GM21515 (cell line): ENCODE measurements around the gene DOP1B.
"Not testable (repeated sequence)": the region's sequence is repeated elsewhere in the genome, so short reads cannot be mapped to it uniquely, and the experiment has no call there.

Source experiments
- ATAC-seq: cut with Tn5 transposase; IDR thresholded peaks from one replicate; pipeline ENCODE4 v1.9.1; 2021; ENCODE audit not compliant: unreplicated experiment

The DOP1B gene, protein sequence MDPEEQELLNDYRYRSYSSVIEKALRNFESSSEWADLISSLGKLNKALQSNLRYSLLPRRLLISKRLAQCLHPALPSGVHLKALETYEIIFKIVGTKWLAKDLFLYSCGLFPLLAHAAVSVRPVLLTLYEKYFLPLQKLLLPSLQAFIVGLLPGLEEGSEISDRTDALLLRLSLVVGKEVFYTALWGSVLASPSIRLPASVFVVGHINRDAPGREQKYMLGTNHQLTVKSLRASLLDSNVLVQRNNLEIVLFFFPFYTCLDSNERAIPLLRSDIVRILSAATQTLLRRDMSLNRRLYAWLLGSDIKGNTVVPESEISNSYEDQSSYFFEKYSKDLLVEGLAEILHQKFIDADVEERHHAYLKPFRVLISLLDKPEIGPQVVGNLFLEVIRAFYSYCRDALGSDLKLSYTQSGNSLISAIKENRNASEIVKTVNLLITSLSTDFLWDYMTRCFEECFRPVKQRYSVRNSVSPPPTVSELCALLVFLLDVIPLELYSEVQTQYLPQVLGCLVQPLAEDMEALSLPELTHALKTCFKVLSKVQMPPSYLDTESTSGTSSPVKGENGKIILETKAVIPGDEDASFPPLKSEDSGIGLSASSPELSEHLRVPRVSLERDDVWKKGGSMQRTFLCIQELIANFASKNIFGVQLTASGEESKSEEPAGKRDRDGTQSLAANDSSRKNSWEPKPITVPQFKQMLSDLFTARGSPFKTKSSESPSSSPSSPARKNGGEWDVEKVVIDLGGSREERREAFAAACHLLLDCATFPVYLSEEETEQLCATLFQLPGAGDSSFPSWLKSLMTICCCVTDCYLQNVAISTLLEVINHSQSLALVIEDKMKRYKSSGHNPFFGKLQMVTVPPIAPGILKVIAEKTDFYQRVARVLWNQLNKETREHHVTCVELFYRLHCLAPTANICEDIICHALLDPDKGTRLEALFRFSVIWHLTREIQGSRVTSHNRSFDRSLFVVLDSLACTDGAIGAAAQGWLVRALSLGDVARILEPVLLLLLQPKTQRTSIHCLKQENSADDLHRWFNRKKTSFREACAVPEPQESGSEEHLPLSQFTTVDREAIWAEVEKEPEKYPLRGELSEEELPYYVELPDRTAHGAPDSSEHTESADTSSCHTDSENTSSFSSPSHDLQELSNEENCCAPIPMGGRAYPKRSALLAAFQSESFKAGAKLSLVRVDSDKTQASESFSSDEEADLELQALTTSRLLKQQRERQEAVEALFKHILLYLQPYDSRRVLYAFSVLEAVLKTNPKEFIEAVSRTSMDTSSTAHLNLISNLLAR (N-terminal part only)

DNA sequence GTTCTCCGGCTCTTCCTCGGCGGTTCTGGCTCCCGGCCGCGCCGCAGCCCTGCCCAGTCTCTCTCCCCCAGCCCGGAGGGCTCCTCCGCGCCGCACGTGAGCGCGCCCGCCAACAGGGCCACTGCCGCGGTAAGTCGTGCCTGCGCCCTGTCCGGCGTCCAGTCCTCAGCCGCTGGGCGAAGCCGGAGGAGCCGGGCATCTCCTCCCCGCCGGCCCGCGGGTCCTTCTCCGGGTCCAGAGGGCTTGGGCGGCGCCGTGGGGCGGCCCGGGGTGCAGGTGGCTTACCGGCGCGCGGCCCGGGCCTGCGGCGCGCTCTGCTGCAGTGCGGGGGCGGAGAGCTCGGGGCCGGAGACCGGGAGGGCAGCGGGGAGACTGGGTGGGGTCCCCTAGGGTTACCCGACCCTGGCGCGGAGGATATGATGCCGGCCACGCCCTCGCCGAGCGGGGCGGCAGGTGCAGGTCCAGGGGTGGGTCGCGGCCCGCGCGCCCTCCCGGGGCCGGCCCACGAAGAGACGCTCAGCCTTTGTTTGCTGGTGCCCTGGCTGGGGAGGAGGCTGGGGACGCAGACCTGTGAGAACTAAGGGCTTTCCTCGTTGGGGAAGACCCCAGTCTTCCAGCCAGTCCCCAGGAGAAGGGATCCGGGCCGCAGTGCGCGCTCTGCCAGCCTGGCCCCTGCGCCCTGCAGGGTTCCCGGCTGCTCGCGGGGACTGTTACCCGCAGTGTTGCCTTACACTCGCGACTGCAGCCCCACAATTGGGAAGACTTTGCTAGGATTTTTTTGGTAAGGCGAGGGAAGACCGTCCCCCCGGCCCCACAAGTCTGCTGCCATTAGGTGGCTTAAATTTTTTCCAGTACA, at the start of gene DOP1B:
Gene DOP1B, plus strand, starts transcription at position 10 of the 856 bp plus-strand sequence. CDS start 7,910 bp downstream, outside the sequence.
- peak; percentile 23 for ATAC-seq

GRCh38 chr21:36109868-36110267, 46.8 kb upstream of the DOP1B start:
- no peak for ATAC-seq

DNA sequence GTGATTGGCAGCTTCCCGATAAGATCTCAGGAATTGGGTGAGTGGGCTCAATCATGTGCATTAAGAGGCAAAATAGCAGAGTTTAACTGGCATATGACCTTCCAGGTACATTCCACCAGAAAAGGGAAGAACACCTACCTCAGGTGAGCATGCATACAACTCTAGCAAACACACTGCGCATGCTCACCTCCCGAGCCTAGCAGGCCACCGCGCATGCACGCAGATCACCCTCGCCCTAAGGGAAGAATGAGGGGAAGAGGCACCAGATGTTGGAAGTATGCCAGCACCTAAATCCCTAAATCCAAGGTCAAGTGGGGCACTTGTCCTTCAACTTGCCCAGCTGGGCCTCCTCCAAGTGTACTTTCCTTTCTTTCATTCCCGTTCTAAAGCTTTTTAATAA, 45.4 kb upstream of the DOP1B start:
- ATAC-seq = no peak

DNA sequence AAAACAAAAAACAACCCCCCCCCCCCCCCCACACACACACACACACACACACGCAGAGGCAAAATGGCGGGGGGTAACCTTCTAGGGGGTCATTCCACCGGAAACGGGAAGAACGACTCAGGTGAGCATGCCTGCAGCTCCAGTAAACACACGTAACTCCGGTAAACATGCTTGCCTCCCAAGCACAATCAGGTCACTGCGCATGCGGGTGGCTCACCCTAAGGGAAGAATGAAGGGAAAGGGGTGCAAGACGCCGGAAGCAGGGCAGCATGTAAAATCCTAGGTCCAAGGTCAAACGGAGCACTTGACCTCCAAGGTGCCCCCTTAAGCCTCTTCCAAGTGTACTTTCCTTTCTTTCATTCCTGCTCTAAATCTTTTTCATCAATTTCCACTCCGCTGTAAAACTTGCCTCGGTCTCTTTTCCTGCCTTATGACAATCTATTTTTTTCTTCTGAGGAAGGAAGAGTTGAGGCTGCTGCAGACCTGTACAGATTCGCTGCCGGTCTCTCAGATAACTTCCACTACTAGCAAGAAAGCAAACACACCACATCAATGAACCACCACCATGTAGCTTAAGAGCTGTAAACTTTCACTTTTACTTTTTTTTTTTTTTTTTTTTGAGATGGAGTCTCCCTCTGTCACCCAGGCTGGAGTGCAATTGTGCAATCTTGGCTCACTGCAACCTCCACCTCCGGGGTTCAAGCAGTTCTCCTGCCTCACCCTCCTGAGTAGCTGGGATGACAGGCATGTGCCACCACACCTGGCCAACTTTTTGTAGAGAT, 42.8 kb upstream of the DOP1B start:
- ATAC-seq = no peak

- no peak for ATAC-seq
These were observed 41.4 kb upstream of the DOP1B start for GRCh38 chr21:36115138-36115730.

GRCh38 chr21:36117286-36117741, 39.3 kb upstream of the DOP1B start:
- ATAC-seq = no peak

GRCh38 chr21:36120304-36120888, 36.2 kb upstream of the DOP1B start:
- ATAC-seq = no peak

- ATAC-seq = no peak
These were observed 33.6 kb upstream of the DOP1B start for GRCh38 chr21:36122977-36123376.

DNA sequence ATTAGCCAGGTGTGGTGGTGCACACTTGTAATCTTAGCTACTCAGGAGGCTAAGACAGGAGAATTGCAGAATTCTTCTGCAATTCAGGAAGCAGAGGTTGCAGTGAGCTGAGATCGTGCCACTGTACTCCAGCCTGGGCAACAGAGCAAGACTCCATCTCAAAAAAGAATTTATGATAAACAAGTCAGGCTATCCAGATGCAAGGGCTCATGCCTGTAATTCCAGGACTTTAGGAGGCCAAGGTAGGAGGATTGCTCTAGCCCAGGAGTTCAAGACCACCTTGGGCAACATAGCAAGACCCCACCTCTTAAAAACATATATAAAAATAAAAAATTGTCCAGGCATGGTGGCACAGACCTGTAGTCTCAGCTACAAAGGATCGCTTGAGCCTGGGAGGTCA, 32.2 kb upstream of the DOP1B start:
- ATAC-seq = no peak

- no peak for ATAC-seq
These were observed 31.0 kb upstream of the DOP1B start for GRCh38 chr21:36125512-36126207.

GRCh38 chr21:36126208-36126565, 30.4 kb upstream of the DOP1B start:
- no peak for ATAC-seq

DNA sequence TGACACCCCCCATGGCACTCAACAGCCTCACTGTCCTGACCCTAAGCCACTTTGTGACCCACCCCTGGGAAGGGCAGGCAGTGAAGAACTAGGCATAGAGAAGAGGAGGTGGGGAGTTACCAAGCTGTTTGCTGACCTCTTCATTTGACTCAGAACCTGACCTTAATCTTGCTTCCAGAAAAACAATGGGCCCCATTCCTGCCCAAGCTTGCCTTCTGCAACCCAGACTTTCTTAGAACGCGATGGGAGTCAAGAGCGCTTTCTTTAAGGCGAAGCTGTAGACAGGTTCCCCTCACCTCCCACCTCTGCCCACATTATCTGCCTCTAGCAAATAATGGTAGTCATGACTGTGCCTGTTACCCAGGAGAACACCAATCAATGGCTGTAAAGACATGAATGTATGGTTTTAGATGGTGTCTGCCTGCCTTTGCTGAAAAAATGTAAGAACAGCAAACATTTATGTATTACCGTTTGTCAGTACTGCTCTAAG, 30.0 kb upstream of the DOP1B start:
- ATAC-seq = no peak

- ATAC-seq = no peak
These were observed 29.2 kb upstream of the DOP1B start for GRCh38 chr21:36127250-36127904.

- no peak for ATAC-seq
These were observed 28.6 kb upstream of the DOP1B start for GRCh38 chr21:36127977-36128376.

DNA sequence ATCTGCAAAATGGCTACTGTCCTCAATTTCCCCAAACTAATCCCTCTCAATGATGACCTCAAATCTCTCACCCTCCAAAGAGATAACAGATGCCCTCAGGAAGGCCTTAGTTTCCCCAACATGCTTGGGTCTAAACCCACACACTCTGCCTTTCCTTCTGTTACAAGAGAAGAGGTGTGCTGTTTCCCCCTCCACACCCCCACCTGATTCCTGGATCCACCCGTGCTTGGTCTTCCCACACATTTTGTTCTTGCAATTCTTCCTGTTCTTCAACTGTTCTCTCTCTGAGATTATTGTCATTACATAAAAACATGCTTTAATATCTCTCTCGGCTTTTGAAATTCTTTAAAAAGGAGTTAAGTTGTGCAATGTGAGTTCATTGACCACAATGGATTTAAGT, 27.4 kb upstream of the DOP1B start:
- ATAC-seq = no peak

DNA sequence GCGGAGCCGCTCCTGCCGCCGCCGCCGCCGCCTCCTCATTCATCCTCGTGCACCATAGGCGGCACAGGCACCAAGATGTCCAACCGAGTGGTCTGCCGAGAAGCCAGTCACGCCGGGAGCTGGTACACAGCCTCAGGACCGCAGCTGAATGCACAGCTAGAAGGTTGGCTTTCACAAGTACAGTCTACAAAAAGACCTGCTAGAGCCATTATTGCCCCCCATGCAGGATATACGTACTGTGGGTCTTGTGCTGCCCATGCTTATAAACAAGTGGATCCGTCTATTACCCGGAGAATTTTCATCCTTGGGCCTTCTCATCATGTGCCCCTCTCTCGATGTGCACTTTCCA, 26.2 kb upstream of the DOP1B start:
- not testable (repeated sequence) for ATAC-seq

GRCh38 chr21:36130839-36131238, 25.8 kb upstream of the DOP1B start:
- not testable (repeated sequence) for ATAC-seq
